H9 (cell line): Measurements from ENCODE around the gene ANGPTL3. TPM values are rescaled to one million over a fixed set of nuclear protein-coding genes. Genes with fewer than 3 reads are reported as not detected.

ENCODE experiments used
- DNase-seq: peaks from one replicate; pipeline ENCODE4 v3.0.0-alpha.2; 2017
- H2AFZ ChIP-seq: one replicate; pipeline ENCODE4 v1.6.1; 2013; ENCODE audit warnings: mild to moderate bottlenecking, low read length, control low read depth, moderate library complexity
- H2AK5ac ChIP-seq: 2 replicates; pipeline ENCODE4 v1.6.1; 2013; ENCODE audit warnings: low read length, control low read depth, mixed read lengths; ENCODE audit not compliant: insufficient read length
- H2BK120ac ChIP-seq: one replicate; pipeline ENCODE4 v1.6.1; 2013; ENCODE audit warnings: low read depth, mild to moderate bottlenecking, low read length, control low read depth, inconsistent platforms; ENCODE audit not compliant: poor library complexity, severe bottlenecking
- H2BK12ac ChIP-seq: 2 replicates; pipeline ENCODE4 v1.6.1; 2013; ENCODE audit warnings: low read length, control low read depth, mixed read lengths, low read depth; ENCODE audit not compliant: insufficient read length
- H2BK15ac ChIP-seq: 2 replicates; pipeline ENCODE4 v1.6.1; 2013; ENCODE audit warnings: low read depth, low read length, control low read depth
- H2BK20ac ChIP-seq: one replicate; pipeline ENCODE4 v1.6.1; 2013; ENCODE audit warnings: low read depth, mild to moderate bottlenecking, low read length, control low read depth, inconsistent platforms; ENCODE audit not compliant: poor library complexity, severe bottlenecking
- H2BK5ac ChIP-seq: 2 replicates; pipeline ENCODE4 v1.6.1; 2013; ENCODE audit warnings: low read length, control low read depth, mixed read lengths; ENCODE audit not compliant: insufficient read length
- H3K14ac ChIP-seq: 2 replicates; pipeline ENCODE4 v1.6.1; 2013; ENCODE audit warnings: low read length, control low read depth; ENCODE audit not compliant: insufficient read depth
- H3K18ac ChIP-seq: 2 replicates; pipeline ENCODE4 v1.6.1; 2013; ENCODE audit warnings: low read depth, mild to moderate bottlenecking, mixed read lengths, low read length, control low read depth; ENCODE audit not compliant: insufficient read length
- H3K23ac ChIP-seq: 2 replicates; pipeline ENCODE4 v1.6.1; 2013; ENCODE audit warnings: low read length, control low read depth, mixed read lengths, low read depth; ENCODE audit not compliant: insufficient read length
- H3K23me2 ChIP-seq: 2 replicates; pipeline ENCODE4 v1.6.1; 2013; ENCODE audit warnings: low read depth, mild to moderate bottlenecking, mixed read lengths, low read length, control low read depth; ENCODE audit not compliant: insufficient read length, poor library complexity, severe bottlenecking
- H3K27ac ChIP-seq: 2 replicates; pipeline ENCODE4 v1.5.1; 2013; ENCODE audit warnings: low read length, control low read depth, mixed read lengths, low read depth; ENCODE audit not compliant: insufficient read length
- H3K27me3 ChIP-seq: 2 replicates; pipeline ENCODE4 v1.6.1; 2013; ENCODE audit warnings: low read length, control low read depth, inconsistent platforms; ENCODE audit not compliant: insufficient read depth
- H3K4ac ChIP-seq: 2 replicates; pipeline ENCODE4 v1.6.1; 2013; ENCODE audit warnings: low read depth, mild to moderate bottlenecking, control low read depth, inconsistent platforms, low read length, moderate library complexity
- H3K4me1 ChIP-seq: 2 replicates; pipeline ENCODE4 v1.6.1; 2013; ENCODE audit warnings: low read length, control low read depth, inconsistent platforms; ENCODE audit not compliant: insufficient read depth
- H3K4me2 ChIP-seq: 2 replicates; pipeline ENCODE4 v1.6.1; 2013; ENCODE audit warnings: low read length, control low read depth, mixed read lengths; ENCODE audit not compliant: insufficient read length, insufficient read depth
- H3K56ac ChIP-seq: 2 replicates; pipeline ENCODE4 v1.6.1; 2013; ENCODE audit warnings: low read depth, mild to moderate bottlenecking, mixed read lengths, low read length, control low read depth; ENCODE audit not compliant: insufficient read length
- H3K79me1 ChIP-seq: 2 replicates; pipeline ENCODE4 v1.6.1; 2013; ENCODE audit warnings: low read depth, mild to moderate bottlenecking, moderate library complexity, low read length, control low read depth, inconsistent platforms; ENCODE audit not compliant: insufficient read depth, poor library complexity, severe bottlenecking
- H3K79me2 ChIP-seq: 2 replicates; pipeline ENCODE4 v1.6.1; 2013; ENCODE audit warnings: low read length, control low read depth, inconsistent platforms; ENCODE audit not compliant: insufficient read depth
- H3K9ac ChIP-seq: 2 replicates; pipeline ENCODE4 v1.6.1; 2013; ENCODE audit warnings: low read length, control low read depth, mixed read lengths; ENCODE audit not compliant: insufficient read length; ENCODE audit errors: extremely low read depth
- H3K9me3 ChIP-seq: one replicate; pipeline ENCODE4 v1.6.1; 2013; ENCODE audit warnings: low read depth, low read length, inconsistent platforms; ENCODE audit not compliant: control insufficient read depth
- H3T11ph ChIP-seq: one replicate; pipeline ENCODE4 v1.6.1; 2013; ENCODE audit warnings: mild to moderate bottlenecking, low read length, control low read depth, inconsistent platforms
- H4K20me1 ChIP-seq: one replicate; pipeline ENCODE4 v1.6.1; 2013; ENCODE audit not compliant: control insufficient read depth, insufficient read length, insufficient read depth
- H4K5ac ChIP-seq: 2 replicates; pipeline ENCODE4 v1.6.1; 2013; ENCODE audit warnings: low read depth, mild to moderate bottlenecking, mixed read lengths, low read length, control low read depth; ENCODE audit not compliant: insufficient read length
- H4K8ac ChIP-seq: replicated peaks from 2 replicates; pipeline ENCODE4 v1.6.1; 2013; ENCODE audit warnings: low read length, control low read depth, mixed read lengths, low read depth; ENCODE audit not compliant: insufficient read length
- H4K91ac ChIP-seq: 2 replicates; pipeline ENCODE4 v1.6.1; 2013; ENCODE audit warnings: low read depth, mild to moderate bottlenecking, moderate library complexity, mixed read lengths, low read length, control low read depth; ENCODE audit not compliant: insufficient read length
- H3K27ac Mint-ChIP-seq, 3 experiments: 2 replicates in 2 of 3; 3 replicates in 1 of 3; pipeline ENCODE4 v1.8.0; 2020 to 2021; ENCODE audit warnings: mixed read lengths in 3 of 3, mild to moderate bottlenecking in 1 of 3, moderate library complexity in 1 of 3
- H3K27me3 Mint-ChIP-seq: 2 replicates; pipeline ENCODE4 v1.8.0; 2021; ENCODE audit warnings: low read depth, mild to moderate bottlenecking, moderate library complexity, mixed read lengths
- H3K36me3 Mint-ChIP-seq, 3 experiments: 2 replicates in 2 of 3; 3 replicates in 1 of 3; pipeline ENCODE4 v1.8.0; 2020 to 2021; ENCODE audit warnings: low read depth in 3 of 3, mixed read lengths in 3 of 3; ENCODE audit not compliant: insufficient read depth in 1 of 3
- H3K4me1 Mint-ChIP-seq, 2 experiments: 2 replicates each; pipeline ENCODE4 v1.8.0; 2020; ENCODE audit warnings: mixed read lengths in 2 of 2
- H3K4me3 Mint-ChIP-seq, 2 experiments: 2 replicates in 1 of 2; 3 replicates in 1 of 2; pipeline ENCODE4 v1.8.0; 2020 to 2021; ENCODE audit warnings: mild to moderate bottlenecking in 2 of 2, mixed read lengths in 2 of 2, moderate library complexity in 1 of 2
- H3K9me3 Mint-ChIP-seq, 2 experiments: 2 replicates in 1 of 2; 3 replicates in 1 of 2; pipeline ENCODE4 v1.8.0; 2020; ENCODE audit warnings: mild to moderate bottlenecking in 2 of 2, mixed read lengths in 2 of 2, moderate library complexity in 1 of 2
- WGBS: extraction: QIAGEN DNeasy Blood & Tissue Kit; methylation state at CpG from one replicate; pipeline ENCODE4 v1.1.7; 2013; ENCODE audit warnings: missing lambda C conversion rate, low lambda C conversion rate, mixed read lengths; ENCODE audit not compliant: insufficient read length; ENCODE audit errors: extremely low coverage; 5-methylcytosine and 5-hydroxymethylcytosine counted together
- total RNA-seq: library from RNA; stranded (reverse); gene quantifications from 2 replicates; pipeline ENCODE4 v1.2.1, GENCODE V29; 2021
- TF ChIP-seq, protein P1 (sequence below): fragments of 200-600 bp; sonication (generic); conservative IDR thresholded peaks from 3 replicates; pipeline ENCODE4 v1.8.0; 2021; ENCODE audit warnings: antibody characterized with exemption, mild to moderate bottlenecking

The ANGPTL3 gene
- total RNA-seq, 1 experiment from 2014 or later, result not detected

DNA sequence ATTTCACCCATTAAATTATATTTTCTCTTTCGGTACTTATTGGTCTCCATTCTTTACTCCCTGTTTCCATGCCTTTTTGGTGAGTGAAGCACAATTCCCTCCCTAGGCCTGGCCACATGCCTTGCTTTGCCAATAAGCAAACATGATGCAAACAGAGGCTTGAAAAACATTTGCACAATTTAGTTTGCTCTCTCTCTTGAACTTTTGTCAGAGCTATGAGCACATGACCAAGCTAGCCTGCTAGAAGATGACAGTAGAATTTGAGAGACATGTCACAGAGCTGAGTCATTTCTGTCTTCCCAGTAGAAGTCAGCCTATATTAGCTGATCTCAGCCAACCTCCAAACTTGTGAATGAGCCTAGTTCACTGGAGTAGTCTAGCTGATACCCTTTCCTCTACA lies 24.6 kb downstream of the ANGPTL3 start:
- Histone ChIP-seq H4K5ac (no peak overlapping the region), H3K4me1 (no peaks in the 10 kb centered on the region), H4K8ac (no peak overlapping the region), H3K4ac (no peak overlapping the region), H2BK12ac (no peak overlapping the region), H3K23me2 (no peaks in the 10 kb centered on the region), H3K18ac (no peak overlapping the region), H3K27me3 (no peaks in the 10 kb centered on the region), H2BK120ac (no peak overlapping the region), H3T11ph (no peak overlapping the region), H2BK20ac (no peak overlapping the region), H4K91ac (no peak overlapping the region), H2AK5ac (no peak overlapping the region), H3K4me2 (no peak overlapping the region), H3K23ac (no peak overlapping the region), H2BK15ac (no peak overlapping the region), H3K79me2 (no peaks in the 10 kb centered on the region), H4K20me1 (no peaks in the 10 kb centered on the region), H3K27ac (no peak overlapping the region), H3K56ac (no peak overlapping the region), H3K9ac (no peak overlapping the region), H3K79me1 (no peaks in the 10 kb centered on the region), H3K9me3 (no peaks in the 10 kb centered on the region), H2AFZ (no peak overlapping the region), H3K14ac (no peak overlapping the region), H2BK5ac (no peak overlapping the region)
- Mint-ChIP-seq H3K4me3 (no peak overlapping the region), H3K27me3 (no peaks in the 10 kb centered on the region), H3K9me3 (no peaks in the 10 kb centered on the region), H3K4me1 (peaks cover 5 to 7% of the 10 kb centered on the region in 2 experiments; a peak in 2 of 4 replicates), H3K27ac (peak overlapping the region in 1 of 3 experiments; percentile 80; a peak in 3 of 7 replicates), H3K36me3 (peaks cover 0 to 8% (median 3%) of the 10 kb centered on the region in 3 experiments; a peak in 2 of 7 replicates)
- no peak for DNase-seq
- TF ChIP-seq, protein P1, sequence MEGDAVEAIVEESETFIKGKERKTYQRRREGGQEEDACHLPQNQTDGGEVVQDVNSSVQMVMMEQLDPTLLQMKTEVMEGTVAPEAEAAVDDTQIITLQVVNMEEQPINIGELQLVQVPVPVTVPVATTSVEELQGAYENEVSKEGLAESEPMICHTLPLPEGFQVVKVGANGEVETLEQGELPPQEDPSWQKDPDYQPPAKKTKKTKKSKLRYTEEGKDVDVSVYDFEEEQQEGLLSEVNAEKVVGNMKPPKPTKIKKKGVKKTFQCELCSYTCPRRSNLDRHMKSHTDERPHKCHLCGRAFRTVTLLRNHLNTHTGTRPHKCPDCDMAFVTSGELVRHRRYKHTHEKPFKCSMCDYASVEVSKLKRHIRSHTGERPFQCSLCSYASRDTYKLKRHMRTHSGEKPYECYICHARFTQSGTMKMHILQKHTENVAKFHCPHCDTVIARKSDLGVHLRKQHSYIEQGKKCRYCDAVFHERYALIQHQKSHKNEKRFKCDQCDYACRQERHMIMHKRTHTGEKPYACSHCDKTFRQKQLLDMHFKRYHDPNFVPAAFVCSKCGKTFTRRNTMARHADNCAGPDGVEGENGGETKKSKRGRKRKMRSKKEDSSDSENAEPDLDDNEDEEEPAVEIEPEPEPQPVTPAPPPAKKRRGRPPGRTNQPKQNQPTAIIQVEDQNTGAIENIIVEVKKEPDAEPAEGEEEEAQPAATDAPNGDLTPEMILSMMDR, result no peak
- no CpG with 5 or more reads among the region's 1 CpG for WGBS
